K562 (cell line): ENCODE results near the gene SLC40A1.

Experiments
- ATF2 ChIP-seq: sonication (generic); formaldehyde crosslinking; IDR thresholded peaks from 2 replicates; pipeline ENCODE4 v1.8.1; 2022; ENCODE audit warnings: missing genetic modification reagents
- CAMTA2 ChIP-seq: fragments of 250-450 bp; sonication (Bioruptor Pico); conservative IDR thresholded peaks from 2 replicates; pipeline ENCODE4 v1.5.1; 2022
- CTCF ChIP-seq, 3 experiments: IDR thresholded peaks in 2 of 3; conservative IDR thresholded peaks in 1 of 3; 2 replicates each; pipeline ENCODE4 v1.5.1; 2011 to 2012; ENCODE audit warnings: low read length in 3 of 3, mild to moderate bottlenecking in 3 of 3, control low read depth in 2 of 3, improper control_type of control experiment in 1 of 3, inconsistent platforms in 1 of 3, low read depth in 1 of 3, mixed read lengths in 1 of 3, moderate library complexity in 1 of 3; ENCODE audit not compliant: insufficient read depth in 2 of 3
- EP400 ChIP-seq: fragments of 450-650 bp; IDR thresholded peaks from 2 replicates; pipeline ENCODE4 v1.6.1; 2017; ENCODE audit warnings: antibody characterized with exemption, mild to moderate bottlenecking, moderate library complexity
- GATAD2A ChIP-seq: fragments of 450-650 bp; IDR thresholded peaks from 2 replicates; pipeline ENCODE4 v1.6.1; 2017
- IRF2 ChIP-seq: sonication (generic); formaldehyde crosslinking; IDR thresholded peaks from 2 replicates; pipeline ENCODE4 v1.8.1; 2022; ENCODE audit warnings: mild to moderate bottlenecking, missing genetic modification reagents
- KLF16 ChIP-seq: IDR thresholded peaks from 2 replicates; pipeline ENCODE4 v1.6.1; 2016; ENCODE audit warnings: antibody characterized with exemption
- MBD2 ChIP-seq: sonication (generic); IDR thresholded peaks from 2 replicates; pipeline ENCODE4 v1.6.1; 2016; ENCODE audit warnings: low read depth, borderline replicate concordance
- MIER1 ChIP-seq: fragments of 450-650 bp; IDR thresholded peaks from 2 replicates; pipeline ENCODE4 v1.6.1; 2016; ENCODE audit warnings: antibody characterized with exemption, mild to moderate bottlenecking, low read depth
- NR2C2 ChIP-seq, 2 experiments: fragments of 200-800 bp in 1 of 2; sonication (Bioruptor generic) in 1 of 2; sonication (generic) in 1 of 2; formaldehyde crosslinking in 1 of 2; IDR thresholded peaks; 2 replicates each; pipeline versions ENCODE4 v1.6.1 to v1.8.0; 2016 to 2022; ENCODE audit warnings: mild to moderate bottlenecking in 1 of 2, missing compliant biosample characterization in 1 of 2, missing genetic modification characterization in 1 of 2, missing genetic modification reagents in 1 of 2
- PATZ1 ChIP-seq: fragments of 250-450 bp; sonication (Bioruptor Pico); IDR thresholded peaks from 2 replicates; pipeline ENCODE4 v1.5.0; 2020; ENCODE audit warnings: mild to moderate bottlenecking, borderline replicate concordance
- PHF8 ChIP-seq: fragments of 200-600 bp; sonication (generic); IDR thresholded peaks from 2 replicates; pipeline ENCODE4 v1.6.1; 2012; ENCODE audit warnings: mixed run types, mild to moderate bottlenecking, inconsistent platforms, low read length, moderate library complexity, borderline replicate concordance
- U2AF2 ChIP-seq: fragments of 200-400 bp; formaldehyde crosslinking; optimal IDR thresholded peaks from 2 replicates; pipeline ENCODE3; 2017; ENCODE audit warnings: low read depth, mild to moderate bottlenecking, low read length

- TF ChIP-seq GATAD2A (no peak), MBD2 (no peak), U2AF2 (no peak), ATF2 (CRISPR knock-in tag) (no peak), CAMTA2 (CRISPR knock-in tag) (no peak), PHF8 (no peak), CTCF (IDR thresholded peaks at IDR 0.05 in 2 of 3, conservative IDR thresholded peaks at IDR 0.05 in 1 of 3; ENCODE audit: insufficient read depth in 2 of 3, low read depth in 1 of 3, low read length in 3 of 3) (no peak), IRF2 (no peak), KLF16 (no peak), NR2C2 (CRISPR knock-in tag; IDR thresholded peaks at IDR 0.05) (no peak), NR2C2 (tag; IDR thresholded peaks at IDR 0.05) (no peak), PATZ1 (no peak), MIER1 (no peak), EP400 (no peak)
Observed at GRCh38 chr2:189592353-189592984, 11.9 kb upstream of the SLC40A1 start.
